ENCODE results near the gene CD151.

The CD151 gene

DNA sequence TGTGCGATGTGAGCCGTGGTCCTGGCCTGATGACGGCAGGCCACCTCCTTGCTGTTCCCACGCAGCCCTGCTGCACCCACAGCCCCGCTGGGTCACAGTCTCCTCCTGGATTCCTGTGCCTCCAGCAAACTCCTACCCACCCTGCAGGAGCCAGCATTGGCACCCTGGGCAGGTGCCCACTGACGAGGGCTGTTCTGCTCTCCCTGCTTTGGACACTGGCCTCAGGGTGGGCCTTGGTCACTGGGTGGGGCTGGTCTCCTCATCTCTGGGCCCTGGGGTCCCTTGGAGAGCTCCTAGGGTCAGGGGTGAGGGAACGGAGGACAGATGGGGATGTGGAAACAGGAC, 22.6 kb downstream of the CD151 start:
- in situ Hi-C loops (cut with MboI; ENCODE audit: low pct_unique_long_range_greater_than_20kb, low sequenced_read_pairs, unreplicated experiment), result no loop called here
- DNase-seq (ENCODE audit: low spot score), result no peak
- TF ChIP-seq, protein P1, sequence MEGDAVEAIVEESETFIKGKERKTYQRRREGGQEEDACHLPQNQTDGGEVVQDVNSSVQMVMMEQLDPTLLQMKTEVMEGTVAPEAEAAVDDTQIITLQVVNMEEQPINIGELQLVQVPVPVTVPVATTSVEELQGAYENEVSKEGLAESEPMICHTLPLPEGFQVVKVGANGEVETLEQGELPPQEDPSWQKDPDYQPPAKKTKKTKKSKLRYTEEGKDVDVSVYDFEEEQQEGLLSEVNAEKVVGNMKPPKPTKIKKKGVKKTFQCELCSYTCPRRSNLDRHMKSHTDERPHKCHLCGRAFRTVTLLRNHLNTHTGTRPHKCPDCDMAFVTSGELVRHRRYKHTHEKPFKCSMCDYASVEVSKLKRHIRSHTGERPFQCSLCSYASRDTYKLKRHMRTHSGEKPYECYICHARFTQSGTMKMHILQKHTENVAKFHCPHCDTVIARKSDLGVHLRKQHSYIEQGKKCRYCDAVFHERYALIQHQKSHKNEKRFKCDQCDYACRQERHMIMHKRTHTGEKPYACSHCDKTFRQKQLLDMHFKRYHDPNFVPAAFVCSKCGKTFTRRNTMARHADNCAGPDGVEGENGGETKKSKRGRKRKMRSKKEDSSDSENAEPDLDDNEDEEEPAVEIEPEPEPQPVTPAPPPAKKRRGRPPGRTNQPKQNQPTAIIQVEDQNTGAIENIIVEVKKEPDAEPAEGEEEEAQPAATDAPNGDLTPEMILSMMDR (IDR thresholded peaks at IDR 0.05; ENCODE audit: extremely low read depth, insufficient read depth, missing control alignments), result no peak

DNA sequence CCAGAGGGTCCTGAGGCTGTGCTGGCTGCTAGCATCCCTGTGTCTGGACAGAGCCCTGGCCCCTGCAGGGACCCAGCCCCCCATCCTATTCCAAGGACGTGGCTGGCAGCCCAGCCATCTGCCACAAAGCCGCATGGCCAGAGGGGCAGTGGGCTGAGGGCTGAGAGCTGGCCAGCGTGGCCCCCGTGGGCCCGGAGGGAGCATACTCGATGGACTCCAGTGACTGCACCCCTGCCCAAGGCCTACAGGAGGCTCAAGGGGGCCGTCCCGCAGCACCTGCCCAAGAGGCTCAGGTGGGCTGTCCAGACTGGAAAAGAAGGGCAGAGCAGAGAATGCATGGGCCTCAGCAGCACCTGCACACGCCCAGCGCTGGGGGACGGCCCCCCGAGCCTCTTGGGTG, 23.0 kb downstream of the CD151 start:
- in situ Hi-C loops (cut with MboI; ENCODE audit: low pct_unique_long_range_greater_than_20kb, low sequenced_read_pairs, unreplicated experiment), result no loop called here
- TF ChIP-seq, protein P1 (IDR thresholded peaks at IDR 0.05; ENCODE audit: extremely low read depth, insufficient read depth, missing control alignments), result no peak
- DNase-seq (ENCODE audit: low spot score), result no peak

DNA sequence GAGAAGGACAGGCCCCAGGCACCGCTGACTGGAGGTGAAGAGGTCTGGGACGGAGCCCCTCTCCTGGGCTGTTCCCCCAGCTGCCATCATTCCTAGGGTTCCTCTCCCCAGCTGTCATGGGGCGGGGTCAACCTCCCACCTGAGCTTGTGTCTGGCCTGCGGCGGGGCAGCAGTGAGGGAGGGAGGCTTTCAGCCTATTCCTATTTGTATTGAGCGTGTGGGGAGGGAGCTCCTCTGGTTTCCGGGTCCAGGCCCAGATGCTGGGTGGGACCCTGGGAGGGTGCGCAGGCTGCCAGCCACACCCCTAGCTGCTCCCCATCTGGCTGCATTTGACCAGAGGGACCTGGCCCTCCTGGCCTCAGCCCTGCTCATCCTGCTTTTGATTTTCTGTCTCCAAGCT, 23.6 kb downstream of the CD151 start:
- TF ChIP-seq, protein P1 (IDR thresholded peaks at IDR 0.05; ENCODE audit: extremely low read depth, insufficient read depth, missing control alignments), result no peak
- DNase-seq (ENCODE audit: low spot score), result no peak
- in situ Hi-C loops (cut with MboI; ENCODE audit: low pct_unique_long_range_greater_than_20kb, low sequenced_read_pairs, unreplicated experiment), result no loop called here

DNA sequence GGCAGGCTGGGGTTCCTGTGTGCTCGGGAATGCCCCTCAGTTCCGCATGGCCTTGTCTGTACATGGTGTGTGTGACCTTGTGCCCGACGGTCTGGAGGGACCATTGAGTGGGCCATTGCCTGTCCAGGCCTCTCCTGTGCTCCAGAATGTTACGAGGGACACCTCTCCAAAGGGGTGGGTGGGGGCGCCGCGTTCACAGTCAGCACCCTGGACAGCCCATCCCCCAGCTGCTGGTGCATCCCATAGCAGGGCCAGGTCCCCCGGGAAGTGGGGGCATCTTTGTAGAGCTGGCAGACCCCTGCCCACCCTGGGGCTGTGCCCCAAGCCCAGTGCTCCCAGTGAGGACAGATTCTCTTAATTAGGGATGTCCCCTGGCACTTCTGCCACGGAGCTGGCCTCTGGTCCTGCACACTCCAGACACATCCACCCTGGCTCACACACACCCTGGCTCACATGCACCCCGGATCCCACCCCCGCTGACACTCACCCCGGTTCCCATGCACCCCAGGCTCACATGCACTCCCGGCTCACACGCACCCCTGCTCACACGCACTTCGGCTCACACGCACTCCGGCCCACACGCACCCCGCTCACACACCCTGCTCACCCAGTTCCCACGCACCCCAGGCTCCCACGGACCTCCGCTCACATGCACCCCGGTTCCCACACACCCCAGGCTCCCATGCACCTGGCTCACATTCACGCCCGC, 25.5 kb downstream of the CD151 start:
- in situ Hi-C loops (cut with MboI; ENCODE audit: low pct_unique_long_range_greater_than_20kb, low sequenced_read_pairs, unreplicated experiment), result no loop called here
- DNase-seq (ENCODE audit: low spot score), result no peak
- TF ChIP-seq, protein P1 (IDR thresholded peaks at IDR 0.05; ENCODE audit: extremely low read depth, insufficient read depth, missing control alignments), result no peak

DNA sequence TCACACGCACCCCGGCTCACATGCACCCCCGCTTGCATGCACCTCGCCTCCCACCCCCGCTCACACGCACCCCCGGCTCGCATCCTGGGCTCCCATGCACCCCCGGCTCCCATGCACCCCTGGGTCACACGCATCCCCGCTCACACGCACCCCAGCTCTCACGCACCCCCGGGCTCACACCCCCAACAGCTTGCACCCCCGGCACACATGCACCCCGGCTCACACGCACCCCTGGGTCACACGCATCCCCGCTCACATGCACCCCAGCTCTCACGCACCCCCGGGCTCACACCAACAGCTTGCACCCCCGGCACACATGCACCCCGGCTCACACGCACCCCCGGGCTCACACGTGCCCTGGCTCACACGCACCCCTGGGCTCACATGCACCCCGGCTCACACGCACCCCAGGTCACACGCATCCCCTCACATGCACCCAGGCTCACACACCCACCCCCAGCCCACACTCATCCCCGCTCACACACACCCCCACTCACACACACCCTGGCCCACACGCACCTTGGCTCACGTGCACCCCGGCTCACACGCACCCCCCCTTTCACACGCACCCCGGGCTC, 26.1 kb downstream of the CD151 start:
- in situ Hi-C loops (cut with MboI; ENCODE audit: low pct_unique_long_range_greater_than_20kb, low sequenced_read_pairs, unreplicated experiment), result no loop called here
- no peak for DNase-seq (ENCODE audit: low spot score)
- TF ChIP-seq, protein P1 (IDR thresholded peaks at IDR 0.05; ENCODE audit: extremely low read depth, insufficient read depth, missing control alignments), result no peak

DNA sequence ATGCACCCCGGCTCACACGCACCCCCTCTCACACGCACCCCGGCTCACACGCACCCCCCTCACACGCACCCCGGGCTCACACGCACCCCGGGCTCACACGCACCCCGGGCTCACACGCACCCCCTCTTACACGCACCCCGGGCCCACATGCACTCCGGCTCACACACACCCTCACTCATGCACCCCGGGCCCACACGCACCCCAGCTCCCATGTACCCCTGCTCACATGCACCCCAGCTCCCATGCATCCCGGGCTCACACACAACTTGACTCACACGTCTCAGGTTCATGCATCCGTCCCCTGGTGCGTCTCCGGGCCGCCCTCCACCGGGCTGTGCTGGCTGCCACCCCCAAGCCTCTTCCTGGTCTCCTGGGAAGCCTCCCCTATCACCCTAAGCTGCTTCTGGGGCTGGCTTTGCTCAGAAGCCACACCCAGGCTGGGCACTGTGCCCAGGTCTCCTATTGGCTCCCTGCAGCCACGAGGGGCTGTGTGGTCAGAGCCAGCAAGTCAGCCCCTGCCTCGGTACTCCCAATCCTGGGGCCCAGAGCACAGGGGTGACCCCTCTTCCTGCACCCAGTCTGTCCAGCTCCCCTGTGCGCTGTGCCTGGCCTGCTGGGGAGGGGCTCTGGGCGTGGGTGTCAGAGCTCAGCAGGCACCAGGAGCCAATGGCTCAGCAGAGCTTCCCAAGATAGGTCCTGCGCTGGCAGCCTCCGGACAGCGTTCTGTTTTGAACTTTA, 26.8 kb downstream of the CD151 start:
- TF ChIP-seq, protein P1 (IDR thresholded peaks at IDR 0.05; ENCODE audit: extremely low read depth, insufficient read depth, missing control alignments), result no peak
- DNase-seq (ENCODE audit: low spot score), result no peak
- in situ Hi-C loops (cut with MboI; ENCODE audit: low pct_unique_long_range_greater_than_20kb, low sequenced_read_pairs, unreplicated experiment), result no loop called here

All from GM13977 (cell line).